Renal cortex interstitium (tissue), 3 donors: ENCODE data around the gene RBM43. TPM values are rescaled to one million over a fixed set of nuclear protein-coding genes. Genes with fewer than 3 reads are reported as not detected.

Experiments
- polyA plus RNA-seq, 3 donors: library from polyadenylated mRNA; unstranded; fragments of 120-200 nt; gene quantifications; one replicate each; pipeline ENCODE4 v1.2.1, GENCODE V29; 2013; ENCODE audit not compliant: insufficient read length in 3 of 3

Gene RBM43
- polyA plus RNA-seq, 3 donors, result 11.8 to 16.4 (median 12.9) TPM

Other genes with a start within 250 kb of the RBM43 start
- gene NMI, start 27.8 kb upstream of the RBM43 start, polyA plus RNA-seq, result 10 to 100 TPM in 1 of 3 donors, 1 to 10 TPM in 2; 8.6 to 11.5 (median 9.9) TPM
- gene TNFAIP6, start 95.7 kb upstream of the RBM43 start, polyA plus RNA-seq, result 1 to 10 TPM in 1 of 3 donors, under 1 TPM in 2; 0.93 to 2.3 (median 0.93) TPM
- gene RIF1, start 148.0 kb upstream of the RBM43 start, polyA plus RNA-seq, result 10 to 100 TPM; 37.7 to 47.6 (median 40.8) TPM